A549 (cell line): ENCODE results near the gene AUTS2. TPM values are rescaled to one million over a fixed set of nuclear protein-coding genes. Genes with fewer than 3 reads are reported as not detected.

Source experiments
- ATAC-seq, 2 experiments: fragments of 200-7000 bp in 1 of 2; fragments of >200 bp in 1 of 2; cut with Nextera tagmentation in 1 of 2; cut with Tn5 transposase in 1 of 2; 3 replicates each; pipeline versions ENCODE4 v1.8.0 to v1.9.1; 2018 to 2020; ENCODE audit warnings: mild to moderate bottlenecking in 1 of 2, moderate library complexity in 1 of 2
- CTCF ChIA-PET: fragments of 300-600 bp; sonication (Branson Sonifier 250); formaldehyde crosslinking; extraction: SDS; loops from one replicate; lab custom pipeline; 2021; ENCODE audit warnings: antibody characterized with exemption, inconsistent platforms; lab: Yijun Ruan, JAX
- POLR2A ChIA-PET: fragments of 350-600 bp; formaldehyde crosslinking; extraction: SDS; loops from one replicate; lab custom pipeline; 2021; ENCODE audit warnings: antibody characterized with exemption, inconsistent platforms; lab: Yijun Ruan, JAX
- DNase-seq, 2 experiments: peaks; one replicate each; pipeline versions ENCODE4 v3.0.0 to v3.0.0-alpha.2; 2011 to 2016; ENCODE audit warnings: low read depth in 1 of 2, low spot score in 1 of 2
- FAIRE-seq: peaks from 2 replicates; lab custom pipeline; 2011; peaks lifted over from hg19 to GRCh38; lab: Jason Lieb, UNC
- H3K27ac ChIP-seq, 2 experiments: fragments of >200 bp; sonication (Bioruptor Twin); formaldehyde crosslinking; 3 replicates each; pipeline ENCODE4 v1.5.1; 2016 to 2017
- H3K4me1 ChIP-seq: fragments of >200 bp; sonication (Bioruptor Twin); formaldehyde crosslinking; 3 replicates; pipeline ENCODE4 v1.6.1; 2016
- H3K4me2 ChIP-seq: fragments of >200 bp; sonication (Bioruptor Twin); formaldehyde crosslinking; 3 replicates; pipeline ENCODE4 v1.6.1; 2016
- H3K4me3 ChIP-seq: fragments of >200 bp; sonication (Bioruptor Twin); formaldehyde crosslinking; 3 replicates; pipeline ENCODE4 v1.5.1; 2016
- H3K9me3 ChIP-seq: fragments of >200 bp; sonication (Bioruptor Twin); formaldehyde crosslinking; 3 replicates; pipeline ENCODE4 v1.6.1; 2016
- ATOH8 ChIP-seq: fragments of 250-450 bp; sonication (Bioruptor Pico); IDR thresholded peaks from 2 replicates; pipeline ENCODE4 v1.5.0; 2020; ENCODE audit warnings: low read depth, mild to moderate bottlenecking, moderate library complexity
- BCL3 ChIP-seq: fragments of >200 bp; sonication (Bioruptor Twin); formaldehyde crosslinking; IDR thresholded peaks from 3 replicates; pipeline ENCODE4 v1.6.1; 2016
- BHLHE40 ChIP-seq: IDR thresholded peaks from 2 replicates; pipeline ENCODE4 v1.6.1; 2012; ENCODE audit warnings: low read depth, low read length, inconsistent platforms
- CBX8 ChIP-seq: fragments of 200-600 bp; sonication (generic); IDR thresholded peaks from 2 replicates; pipeline ENCODE4 v1.6.1; 2016
- CHD2 ChIP-seq: fragments of 150-350 bp; IDR thresholded peaks from 2 replicates; pipeline ENCODE4 v1.6.1; 2014; ENCODE audit warnings: low read length; ENCODE audit not compliant: partially characterized antibody
- CHD4 ChIP-seq: fragments of 200-600 bp; sonication (generic); IDR thresholded peaks from 2 replicates; pipeline ENCODE4 v1.6.1; 2016; ENCODE audit warnings: antibody characterized with exemption, mild to moderate bottlenecking, borderline replicate concordance
- E2F6 ChIP-seq: IDR thresholded peaks from 2 replicates; pipeline ENCODE4 v1.6.1; 2012; ENCODE audit warnings: low read depth, borderline replicate concordance
- EHF ChIP-seq: fragments of 250-450 bp; sonication (Bioruptor Pico); IDR thresholded peaks from 2 replicates; pipeline ENCODE4 v1.5.0; 2020; ENCODE audit warnings: mild to moderate bottlenecking
- FOSB ChIP-seq: fragments of 250-450 bp; sonication (Bioruptor Pico); IDR thresholded peaks from 2 replicates; pipeline ENCODE4 v1.5.0; 2020; ENCODE audit warnings: mild to moderate bottlenecking, moderate library complexity
- FOSL2 ChIP-seq, 2 experiments: fragments of 450-650 bp in 1 of 2; fragments of >200 bp in 1 of 2; sonication (Bioruptor Twin) in 1 of 2; formaldehyde crosslinking; IDR thresholded peaks; 2 replicates each; pipeline versions ENCODE4 v1.5.0 to v1.6.1; 2016 to 2020; ENCODE audit warnings: mild to moderate bottlenecking in 1 of 2, moderate library complexity in 1 of 2
- FOXS1 ChIP-seq: fragments of 250-450 bp; sonication (Bioruptor Pico); IDR thresholded peaks from 2 replicates; pipeline ENCODE4 v1.5.0; 2020; ENCODE audit warnings: mild to moderate bottlenecking, moderate library complexity
- HEYL ChIP-seq: fragments of 250-450 bp; sonication (Bioruptor Pico); IDR thresholded peaks from 2 replicates; pipeline ENCODE4 v1.8.0; 2021; ENCODE audit warnings: mild to moderate bottlenecking, moderate library complexity
- HOXA7 ChIP-seq: fragments of 250-450 bp; sonication (Bioruptor Pico); IDR thresholded peaks from 2 replicates; pipeline ENCODE4 v1.5.0; 2020; ENCODE audit warnings: mild to moderate bottlenecking, moderate library complexity
- HOXB13 ChIP-seq: fragments of 250-450 bp; sonication (Bioruptor Pico); IDR thresholded peaks from 2 replicates; pipeline ENCODE4 v1.5.0; 2020; ENCODE audit warnings: low read depth, mild to moderate bottlenecking, moderate library complexity
- HOXB5 ChIP-seq: fragments of 250-450 bp; sonication (Bioruptor Pico); IDR thresholded peaks from 2 replicates; pipeline ENCODE4 v1.5.0; 2020; ENCODE audit warnings: mild to moderate bottlenecking, moderate library complexity
- JUN ChIP-seq, 2 experiments: fragments of >200 bp; sonication (Bioruptor Twin); formaldehyde crosslinking; IDR thresholded peaks; 2 replicates in 1 of 2; 3 replicates in 1 of 2; pipeline ENCODE4 v1.6.1; 2016 to 2017
- KDM1A ChIP-seq: fragments of 200-600 bp; sonication (generic); IDR thresholded peaks from 2 replicates; pipeline ENCODE4 v1.6.1; 2016; ENCODE audit warnings: low read depth, mild to moderate bottlenecking
- KDM5A ChIP-seq: fragments of 200-600 bp; sonication (generic); IDR thresholded peaks from 2 replicates; pipeline ENCODE4 v1.6.1; 2016; ENCODE audit warnings: antibody characterized with exemption, mild to moderate bottlenecking
- MAZ ChIP-seq: fragments of 150-350 bp; IDR thresholded peaks from 2 replicates; pipeline ENCODE4 v1.6.1; 2014; ENCODE audit warnings: antibody characterized with exemption, low read depth, low read length, borderline replicate concordance
- NPAS2 ChIP-seq: fragments of 250-450 bp; sonication (Bioruptor Pico); IDR thresholded peaks from 2 replicates; pipeline ENCODE4 v1.8.0; 2022; ENCODE audit warnings: mild to moderate bottlenecking, moderate library complexity, borderline replicate concordance
- POLR2A ChIP-seq: IDR thresholded peaks from 2 replicates; pipeline ENCODE4 v1.6.1; 2012; ENCODE audit warnings: mild to moderate bottlenecking, low read length
- RAD21 ChIP-seq, 2 experiments: fragments of >200 bp in 1 of 2; sonication (Bioruptor Twin) in 1 of 2; formaldehyde crosslinking in 1 of 2; IDR thresholded peaks in 1 of 2; conservative IDR thresholded peaks in 1 of 2; 2 replicates in 1 of 2; 3 replicates in 1 of 2; pipeline ENCODE4 v1.6.1; 2012 to 2018; ENCODE audit warnings: inconsistent platforms in 1 of 2
- RARB ChIP-seq: fragments of 250-450 bp; sonication (Bioruptor Pico); IDR thresholded peaks from 2 replicates; pipeline ENCODE4 v1.8.0; 2021; ENCODE audit warnings: mild to moderate bottlenecking, moderate library complexity
- RCOR1 ChIP-seq: fragments of 150-350 bp; IDR thresholded peaks from 2 replicates; pipeline ENCODE4 v1.6.1; 2014; ENCODE audit warnings: antibody characterized with exemption, low read length, low read depth
- RFX5 ChIP-seq: fragments of 450-650 bp; IDR thresholded peaks from 2 replicates; pipeline ENCODE4 v1.7.1; 2014; ENCODE audit warnings: antibody characterized with exemption, mild to moderate bottlenecking, moderate library complexity
- TFCP2L1 ChIP-seq: fragments of 250-450 bp; sonication (Bioruptor Pico); IDR thresholded peaks from 2 replicates; pipeline ENCODE4 v1.5.0; 2021; ENCODE audit warnings: mild to moderate bottlenecking
- TP53 ChIP-seq: fragments of 250-450 bp; sonication (Bioruptor Pico); IDR thresholded peaks from 2 replicates; pipeline ENCODE4 v1.5.0; 2021; ENCODE audit warnings: mild to moderate bottlenecking, moderate library complexity
- ZNF302 ChIP-seq: fragments of 250-450 bp; sonication (Bioruptor Pico); IDR thresholded peaks from 2 replicates; pipeline ENCODE4 v1.9.0; 2021; ENCODE audit warnings: inconsistent platforms, mild to moderate bottlenecking, moderate library complexity
- WGBS: methylation state at CpG from one replicate; pipeline ENCODE4 v1.1.6; 2017; ENCODE audit errors: missing lambda C conversion rate; 5-methylcytosine and 5-hydroxymethylcytosine counted together
- polyA plus RNA-seq, 4 experiments: library from polyadenylated mRNA; depleted of rRNA in 3 of 4; stranded (reverse); fragments of >200 nt; fragmentation: RNase III in 1 of 4; extraction: RNeasy Plus Mini Kit Qiagen cat#74134 plus additional on column Dnase treatment in 1 of 4; gene quantifications; 2 replicates in 3 of 4; 3 replicates in 1 of 4; pipeline ENCODE4 v1.2.3, GENCODE V29; 2011 to 2017

AUTS2 gene
- polyA plus RNA-seq, 2 of the 4 experiments (the other 2 are of a cell fraction): 1.6 to 3.6 TPM

GRCh38 chr7:70787771-70788170, 1189.5 kb downstream of the AUTS2 start (continued):
- TF ChIP-seq FOSL2 (IDR thresholded peaks at IDR 0.05): no peak
- no peak for TF ChIP-seq FOSL2 (CRISPR knock-in tag; IDR thresholded peaks at IDR 0.05)

GRCh38 chr7:70788276-70788675, 1190.0 kb downstream of the AUTS2 start:
- Histone ChIP-seq H3K4me2 (no peak overlapping the region), H3K9me3 (no peaks in the 10 kb centered on the region), H3K4me1 (no peaks in the 10 kb centered on the region), H3K4me3 (no peak overlapping the region), H3K27ac (no peak overlapping the region)
- no peak for TF ChIP-seq RFX5
- no peak for TF ChIP-seq TFCP2L1 (CRISPR knock-in tag)
- no peak for TF ChIP-seq POLR2A
- no peak for TF ChIP-seq EHF
- TF ChIP-seq FOSB (CRISPR knock-in tag): no peak
- TF ChIP-seq FOXS1 (CRISPR knock-in tag): no peak
- TF ChIP-seq ZNF302: no peak
- no peak for TF ChIP-seq E2F6
- no peak for TF ChIP-seq RAD21 (conservative IDR thresholded peaks at IDR 0.05 in 1 of 2, IDR thresholded peaks at IDR 0.05 in 1 of 2)
- no peak for TF ChIP-seq CBX8
- no peak for TF ChIP-seq RCOR1
- no peak for TF ChIP-seq CHD2
- no peak for TF ChIP-seq ATOH8 (CRISPR knock-in tag)
- no peak for TF ChIP-seq NPAS2 (CRISPR knock-in tag)
- TF ChIP-seq CHD4: no peak
- TF ChIP-seq KDM5A: no peak
- no peak for TF ChIP-seq RARB (CRISPR knock-in tag)
- no peak for TF ChIP-seq MAZ
- no peak for DNase-seq
- ChIA-PET POLR2A (no interaction called here), CTCF (interaction anchor here (1.6 to 2.4 kb wide), 2 partner anchors 14 to 41 kb away, joined by 5 to 6 read pairs; no protein-coding TSS in a partner anchor)
- no peak for ATAC-seq
- 80% methylated on average over 7 of the region's 7 CpGs for WGBS
- no peak for FAIRE-seq

GRCh38 chr7:70789481-70790214, 1191.4 kb downstream of the AUTS2 start:
- Histone ChIP-seq H3K27ac (no peak overlapping the region), H3K4me3 (no peak overlapping the region), H3K9me3 (no peaks in the 10 kb centered on the region), H3K4me1 (no peaks in the 10 kb centered on the region), H3K4me2 (no peak overlapping the region)
- TF ChIP-seq TP53 (CRISPR knock-in tag): no peak
- TF ChIP-seq HOXA7 (CRISPR knock-in tag): no peak
- no peak for TF ChIP-seq HOXB5
- no peak for TF ChIP-seq KDM1A
- no peak for TF ChIP-seq BHLHE40
- no peak for TF ChIP-seq CBX8
- no peak for TF ChIP-seq HOXB13 (CRISPR knock-in tag)
- no peak for TF ChIP-seq BCL3
- TF ChIP-seq FOXS1 (CRISPR knock-in tag): no peak
- TF ChIP-seq JUN (IDR thresholded peaks at IDR 0.05): no peak
- TF ChIP-seq HEYL: no peak
- TF ChIP-seq E2F6: no peak
- TF ChIP-seq POLR2A: no peak
- no peak for TF ChIP-seq EHF
- ChIA-PET CTCF (interaction anchor here (0.6 kb wide), 1 partner anchor 51 kb away, joined by 4 read pairs; no protein-coding TSS in a partner anchor), POLR2A (no interaction called here)
- no peak for FAIRE-seq
- no peak for DNase-seq
- 73% methylated on average over 42 of the region's 43 CpGs for WGBS
- ATAC-seq: no peak
